HG03108 (cell line): ENCODE results near the gene BMP5.

Experiments
- ATAC-seq: cut with Tn5 transposase; IDR thresholded peaks from one replicate; pipeline ENCODE4 v1.9.1; 2021; ENCODE audit warnings: moderate library complexity; ENCODE audit not compliant: unreplicated experiment

BMP5 gene

DNA sequence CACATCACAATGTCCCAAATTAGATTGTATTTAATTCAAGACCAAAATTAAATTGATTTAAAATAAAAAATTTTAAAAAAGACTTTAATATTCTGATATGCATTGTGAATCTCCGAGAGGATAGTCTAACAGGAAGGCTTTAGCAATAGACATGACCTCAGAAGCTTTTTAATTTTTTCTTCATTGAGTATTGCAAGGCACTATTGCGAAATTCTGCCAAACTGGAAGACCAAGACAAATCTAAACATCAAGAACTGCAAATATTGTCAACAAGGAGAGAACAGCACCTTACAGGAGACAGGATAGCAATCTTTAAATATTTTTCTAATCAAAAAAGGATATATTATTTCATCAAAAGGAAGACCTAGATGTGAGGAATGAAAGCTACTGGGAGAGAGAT lies 56.9 kb downstream of the BMP5 start:
- ATAC-seq, result no peak

DNA sequence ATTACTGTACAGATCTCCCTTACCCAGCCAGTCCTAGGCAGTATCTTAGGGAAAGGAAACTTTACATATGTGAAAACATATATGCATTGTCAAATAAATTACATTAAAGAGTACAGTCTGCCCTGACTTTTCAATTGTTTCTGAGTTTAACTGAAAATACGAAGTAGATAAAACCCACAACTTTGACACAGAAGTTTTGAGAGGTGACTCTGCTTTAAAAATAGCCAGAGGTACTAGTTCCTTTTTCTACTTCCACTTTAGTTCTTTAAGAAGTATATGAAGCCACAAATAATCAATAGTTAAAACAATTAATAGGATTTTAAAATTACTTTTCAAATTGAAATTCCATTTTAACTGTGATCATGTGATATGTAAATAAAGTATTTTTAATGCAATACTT lies 62.9 kb downstream of the BMP5 start:
- no peak for ATAC-seq

- no peak for ATAC-seq
These were observed 64.3 kb downstream of the BMP5 start for GRCh38 chr6:55811074-55811473.

DNA sequence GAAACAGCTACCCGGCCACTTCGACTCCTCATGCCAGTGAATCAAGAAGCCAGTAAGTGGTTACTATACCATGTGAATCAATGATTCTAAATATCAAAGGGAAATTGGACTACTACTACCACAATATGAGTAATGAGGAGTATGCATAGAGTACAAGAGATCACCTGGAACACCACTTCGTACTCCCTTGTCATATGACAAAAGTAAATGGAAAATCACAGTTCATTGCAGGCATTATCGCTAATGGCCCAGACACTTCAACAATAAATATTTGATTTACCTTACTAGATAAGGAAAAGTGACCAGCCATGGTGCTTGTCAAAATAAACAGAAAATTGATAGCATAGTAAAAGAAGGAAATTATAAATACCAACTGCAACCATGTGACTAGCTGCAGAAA lies 73.1 kb downstream of the BMP5 start:
- no peak for ATAC-seq

DNA sequence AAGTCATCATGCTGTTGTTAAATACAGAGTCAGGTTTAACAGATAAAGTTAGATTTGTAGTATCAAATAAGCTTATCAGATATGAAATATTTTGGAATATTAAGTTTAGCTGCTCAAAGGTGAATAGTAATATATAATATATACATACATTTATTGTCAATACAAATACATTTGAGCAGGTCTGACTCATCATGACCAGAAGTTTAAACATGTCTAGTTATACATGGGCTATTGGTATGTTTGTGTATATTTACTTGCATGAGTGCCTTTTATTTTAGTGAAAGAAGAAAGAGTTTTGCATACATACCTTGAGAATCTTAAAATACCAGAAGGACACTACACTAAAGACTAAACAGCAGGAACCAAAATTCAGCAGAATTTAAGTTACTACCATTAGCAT lies 76.8 kb downstream of the BMP5 start:
- ATAC-seq, result no peak

DNA sequence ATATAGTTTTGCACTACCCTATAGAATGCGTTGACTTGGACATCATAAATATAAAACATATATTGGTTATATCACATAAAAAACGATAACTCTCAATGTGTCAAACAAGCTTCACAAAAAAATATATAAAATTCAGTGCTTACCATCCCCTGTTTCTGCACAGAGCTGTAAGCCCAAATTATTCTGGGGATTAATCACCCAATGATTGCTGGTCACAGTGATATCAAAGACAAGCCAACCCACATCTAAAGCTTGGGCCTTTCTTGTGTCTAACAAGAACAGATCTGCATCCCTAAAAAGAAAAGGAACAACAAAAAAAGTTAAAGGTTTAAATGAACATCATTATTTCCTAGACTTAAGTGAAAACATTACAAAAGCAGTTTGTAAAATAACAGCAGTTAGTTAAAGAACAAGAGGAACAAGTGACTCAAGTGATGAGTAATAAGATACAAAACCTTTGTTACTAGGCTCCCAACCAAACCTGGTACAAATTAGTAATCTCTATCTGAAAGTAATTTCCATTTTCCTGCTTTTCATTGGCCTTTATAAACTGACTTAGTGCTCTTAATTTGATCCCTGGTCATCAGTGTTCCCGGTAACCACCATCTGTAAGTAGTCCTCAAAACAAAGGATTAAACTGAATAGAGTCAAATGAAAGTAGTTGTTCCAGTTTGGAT lies 81.1 kb downstream of the BMP5 start:
- no peak for ATAC-seq

DNA sequence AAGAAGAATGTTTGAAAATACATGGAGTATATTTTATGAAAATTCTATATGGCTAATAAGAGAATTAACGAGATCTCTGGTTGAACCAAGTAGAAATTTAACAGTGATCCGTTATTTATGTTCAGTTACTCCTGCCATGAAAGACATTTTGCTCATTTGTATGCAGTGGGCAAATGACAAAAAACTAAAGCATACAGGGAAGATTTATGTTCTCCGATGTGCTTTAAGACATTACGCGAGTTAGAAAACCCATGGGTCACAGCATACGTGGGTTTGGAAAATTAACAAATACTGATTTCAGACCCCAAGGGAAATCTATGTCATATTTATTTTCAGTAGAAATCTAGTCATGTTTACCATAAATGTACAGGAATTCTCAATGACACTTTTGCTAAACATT lies 90.1 kb downstream of the BMP5 start:
- no peak for ATAC-seq

- ATAC-seq, result no peak
These were observed 93.1 kb downstream of the BMP5 start for GRCh38 chr6:55782275-55782674.

DNA sequence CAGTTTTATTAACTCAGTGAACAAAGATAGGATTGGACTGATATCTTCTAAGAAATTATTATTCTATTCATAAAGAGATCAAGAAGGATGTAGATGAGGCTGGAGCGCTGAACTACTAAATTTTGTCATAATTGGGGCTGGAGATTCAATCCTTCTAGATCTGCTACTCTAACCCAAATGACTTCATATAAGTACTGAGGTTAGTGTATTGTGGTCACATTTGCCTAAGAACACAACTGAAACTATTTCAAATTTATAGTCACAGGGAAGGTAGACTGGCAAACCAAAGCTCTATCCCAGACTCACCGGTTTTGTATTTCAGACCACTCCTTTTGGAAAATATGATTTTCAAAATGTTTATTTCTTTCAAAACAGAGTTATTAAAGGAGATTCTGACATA lies 96.7 kb downstream of the BMP5 start:
- no peak for ATAC-seq

- ATAC-seq, result no peak
These were observed 97.9 kb downstream of the BMP5 start for GRCh38 chr6:55777469-55777868.

GRCh38 chr6:55776113-55776512 lies 99.3 kb downstream of the BMP5 start:
- no peak for ATAC-seq

DNA sequence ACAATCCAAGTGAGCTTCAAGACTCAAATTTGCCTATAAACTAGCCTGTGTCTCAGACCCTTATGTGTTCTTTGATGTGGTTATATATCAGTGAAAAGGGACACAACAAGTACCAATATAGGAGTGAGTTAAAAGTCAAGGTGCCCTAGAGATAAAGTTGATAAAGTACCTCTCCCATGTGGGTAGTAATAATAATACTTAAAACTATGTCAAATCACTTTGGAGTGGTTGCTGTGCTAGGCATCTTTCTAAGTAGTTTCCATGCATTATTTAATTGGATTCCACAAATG lies 100.4 kb downstream of the BMP5 start:
- ATAC-seq, result no peak

DNA sequence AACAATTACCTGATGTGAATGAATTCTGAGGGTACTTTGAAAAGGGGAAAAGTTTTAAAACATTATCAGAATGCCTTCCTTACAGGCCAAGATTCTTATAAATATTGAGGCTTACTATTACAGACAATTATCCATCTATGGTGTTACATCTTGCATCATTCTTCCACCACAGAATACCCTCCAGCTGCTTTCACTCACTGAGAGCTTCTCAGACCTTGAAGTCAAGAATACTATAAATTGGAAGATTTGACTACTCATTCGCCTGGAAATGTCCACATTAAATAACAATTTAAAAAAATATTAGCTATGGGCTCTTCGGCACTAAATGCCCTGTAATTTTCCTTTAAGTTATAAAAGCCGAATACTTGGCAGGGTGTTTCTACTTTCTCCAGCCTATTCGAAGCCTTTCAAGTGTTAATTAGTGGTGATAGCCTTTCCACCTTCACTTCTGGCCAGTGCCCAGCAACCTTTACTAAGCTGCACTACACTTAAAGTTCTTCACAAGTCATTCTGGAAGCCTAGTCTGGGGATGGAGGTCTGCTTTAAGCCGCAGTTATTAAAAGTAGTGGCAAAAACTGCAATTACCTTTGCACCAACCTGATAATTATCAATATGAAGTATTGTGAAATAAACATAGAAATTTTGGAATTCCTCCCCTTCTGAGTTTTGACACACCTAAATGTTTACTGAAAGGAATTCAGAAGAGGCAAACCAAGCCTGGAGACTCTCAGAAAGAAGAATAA lies 100.9 kb downstream of the BMP5 start:
- ATAC-seq, result no peak

DNA sequence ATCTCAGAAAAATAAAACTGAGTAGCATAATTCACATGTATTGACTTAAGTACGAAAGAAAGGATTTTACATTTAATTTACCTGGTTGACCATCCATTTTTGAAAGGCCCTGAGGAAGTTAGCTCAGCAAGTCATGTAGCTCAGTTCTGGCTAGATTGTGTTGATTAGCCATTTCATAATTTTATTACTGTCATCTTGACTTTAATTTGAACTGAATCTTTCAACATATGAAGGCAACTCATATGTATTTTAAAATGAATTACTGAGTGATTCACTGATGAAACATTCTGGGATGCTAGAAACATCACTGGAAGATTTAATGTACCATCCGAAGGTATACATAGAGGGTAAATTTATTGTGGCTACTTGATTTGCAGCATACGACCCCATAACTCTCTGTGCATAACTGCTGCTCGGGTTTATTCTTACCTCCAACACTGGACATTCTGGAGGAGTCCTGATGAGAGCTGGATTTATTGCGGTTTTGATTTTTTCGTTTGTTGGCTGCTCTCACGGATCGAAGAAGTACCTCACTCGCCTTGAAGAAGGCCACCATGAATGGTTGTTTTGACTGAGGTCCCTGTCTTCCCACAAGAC lies 101.7 kb downstream of the BMP5 start:
- no peak for ATAC-seq

GRCh38 chr6:55772730-55773129 lies 102.7 kb downstream of the BMP5 start:
- no peak for ATAC-seq

DNA sequence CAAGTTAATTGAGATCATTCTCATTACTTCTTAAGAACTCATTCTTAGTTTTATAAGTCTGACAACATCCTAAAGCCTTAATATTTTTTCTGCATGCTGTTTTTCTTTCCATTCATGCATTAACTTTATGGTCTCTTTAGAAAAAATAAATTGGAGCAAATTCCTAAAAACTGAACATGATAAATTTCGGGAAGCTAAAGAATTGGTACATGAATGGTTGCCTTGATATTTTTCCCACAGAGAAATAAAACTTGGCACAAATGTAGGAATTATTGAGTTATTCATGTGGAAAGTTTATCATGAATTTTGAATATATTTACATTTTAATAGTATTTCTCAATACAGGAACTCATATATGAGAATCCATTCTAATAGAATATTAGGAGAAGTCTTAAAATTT lies 115.9 kb downstream of the BMP5 start:
- ATAC-seq, result no peak

DNA sequence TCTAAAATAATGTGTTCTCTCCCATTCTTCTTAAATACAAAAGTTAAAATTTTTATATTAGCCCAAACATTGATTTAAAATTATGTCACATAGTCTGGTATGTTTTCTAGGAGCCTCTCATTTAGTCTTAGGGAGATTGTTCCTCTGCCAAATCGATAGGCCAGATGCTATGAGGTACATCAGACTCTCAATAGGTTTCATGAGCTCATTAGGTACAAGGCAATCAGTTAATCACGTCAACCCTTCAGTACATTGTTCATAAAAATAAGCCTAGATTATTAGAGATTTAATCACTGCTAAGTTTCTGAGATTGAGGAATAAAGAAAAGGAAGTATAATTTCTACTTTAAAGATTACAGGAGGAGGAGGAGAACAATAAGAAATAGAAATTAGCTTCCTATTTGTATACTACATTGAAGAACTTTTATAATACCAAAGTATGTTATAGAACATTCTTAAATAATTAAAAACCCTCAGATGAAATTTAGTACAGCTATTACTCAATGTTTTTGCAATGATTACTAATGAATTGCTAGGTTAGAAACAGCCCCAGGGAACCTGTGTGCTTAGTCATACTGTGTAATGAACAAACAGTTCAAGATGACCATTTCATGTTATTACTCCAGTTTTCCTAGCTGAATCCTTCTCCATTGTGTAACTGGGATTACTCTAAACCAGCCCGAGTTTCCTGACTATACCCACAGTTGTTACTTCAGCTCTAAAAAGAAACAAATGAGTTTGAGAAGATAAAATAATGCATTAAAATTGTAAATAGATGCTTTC lies 117.0 kb downstream of the BMP5 start:
- no peak for ATAC-seq

GRCh38 chr6:55756531-55757031 lies 118.8 kb downstream of the BMP5 start:
- no peak for ATAC-seq

DNA sequence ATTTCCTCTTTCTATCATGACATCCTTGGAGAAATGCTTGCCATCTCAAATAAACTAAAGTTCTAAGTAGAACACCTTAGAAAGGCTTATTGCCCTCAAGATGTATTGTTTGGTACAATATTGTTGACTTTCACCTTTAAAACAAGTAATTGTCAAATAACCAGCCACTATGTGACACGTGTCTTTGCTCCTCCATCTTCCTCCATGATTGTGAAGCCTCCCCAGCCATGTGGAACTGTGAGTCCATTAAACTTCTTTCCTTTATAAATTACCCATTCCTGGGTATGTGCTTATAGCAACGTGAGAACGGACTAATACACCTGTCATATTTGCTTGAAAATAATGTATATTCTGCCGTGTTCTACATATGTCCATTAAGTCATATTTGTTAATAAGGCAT lies 126.5 kb downstream of the BMP5 start:
- no peak for ATAC-seq

GRCh38 chr6:55746473-55746872 lies 128.9 kb downstream of the BMP5 start:
- ATAC-seq, result no peak

- no peak for ATAC-seq
These were observed 141.1 kb downstream of the BMP5 start for GRCh38 chr6:55734256-55734655.

DNA sequence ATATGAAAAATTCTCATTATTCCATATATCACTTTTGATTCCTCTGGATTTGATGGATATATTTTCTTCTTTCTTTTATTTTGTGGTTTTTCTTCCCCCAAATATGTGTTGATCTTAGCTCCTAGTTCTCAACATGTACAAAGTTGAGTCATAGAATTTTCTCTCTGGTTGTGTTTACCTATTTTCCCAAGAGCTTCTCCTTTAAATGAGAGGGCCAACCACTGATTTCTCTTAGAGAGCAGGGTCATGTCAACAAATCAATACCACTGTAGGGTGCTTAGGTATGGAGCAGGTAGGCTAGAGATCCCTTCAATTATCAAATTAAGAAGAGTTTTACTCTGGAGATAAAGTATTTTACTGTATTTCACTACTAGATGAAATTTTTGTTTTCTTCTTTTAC lies 145.7 kb downstream of the BMP5 start:
- ATAC-seq, result no peak
